Neural progenitor cell (in vitro differentiated cells): ENCODE results near the gene GPR137C. TPM values are rescaled to one million over a fixed set of nuclear protein-coding genes. Genes with fewer than 3 reads are reported as not detected.

ENCODE experiments used
- DNase-seq: peaks from one replicate; pipeline ENCODE4 v3.0.0-alpha.2; 2016; ENCODE audit warnings: low spot score
- H2AFZ ChIP-seq: fragments of 200-600 bp; sonication (generic); replicated peaks from 2 replicates; pipeline ENCODE4 v1.6.1; 2016; ENCODE audit warnings: antibody characterized with exemption
- H3F3A ChIP-seq: fragments of 200-600 bp; sonication (generic); 2 replicates; pipeline ENCODE4 v1.6.1; 2016; ENCODE audit warnings: antibody characterized with exemption, low read depth
- H3K27ac ChIP-seq: fragments of 200-600 bp; sonication (generic); 2 replicates; pipeline ENCODE4 v1.5.1; 2016; ENCODE audit warnings: mild to moderate bottlenecking
- H3K27me3 ChIP-seq: fragments of 200-600 bp; sonication (generic); 2 replicates; pipeline ENCODE4 v1.6.1; 2016; ENCODE audit warnings: mild to moderate bottlenecking, moderate library complexity
- H3K36me3 ChIP-seq: fragments of 200-600 bp; sonication (generic); 2 replicates; pipeline ENCODE4 v1.5.1; 2016
- H3K4me1 ChIP-seq: fragments of 200-600 bp; sonication (generic); 2 replicates; pipeline ENCODE4 v1.6.1; 2016; ENCODE audit warnings: mixed run types
- H3K4me2 ChIP-seq: fragments of 200-600 bp; sonication (generic); 2 replicates; pipeline ENCODE4 v1.6.1; 2016
- H3K4me3 ChIP-seq: fragments of 200-600 bp; sonication (generic); 2 replicates; pipeline ENCODE4 v1.5.1; 2016
- H3K79me2 ChIP-seq: fragments of 200-600 bp; sonication (generic); 2 replicates; pipeline ENCODE4 v1.6.1; 2016; ENCODE audit warnings: low read depth
- H3K9ac ChIP-seq: fragments of 200-600 bp; sonication (generic); 2 replicates; pipeline ENCODE4 v1.6.1; 2016
- H3K9me3 ChIP-seq: fragments of 200-600 bp; sonication (generic); 2 replicates; pipeline ENCODE4 v1.5.1; 2016; ENCODE audit warnings: low read depth
- H4K20me1 ChIP-seq: fragments of 200-600 bp; sonication (generic); 2 replicates; pipeline ENCODE4 v1.6.1; 2016; ENCODE audit warnings: low read depth
- H3K27ac Mint-ChIP-seq: 3 replicates; pipeline ENCODE4 v1.8.0; 2021; ENCODE audit warnings: mixed read lengths
- H3K27me3 Mint-ChIP-seq: 2 replicates; pipeline ENCODE4 v1.8.0; 2022; ENCODE audit warnings: low read depth, mild to moderate bottlenecking, inconsistent platforms, moderate library complexity, mixed read lengths; ENCODE audit not compliant: insufficient read depth
- H3K36me3 Mint-ChIP-seq: 3 replicates; pipeline ENCODE4 v1.8.0; 2021; ENCODE audit warnings: mixed read lengths
- H3K4me1 Mint-ChIP-seq: 3 replicates; pipeline ENCODE4 v1.8.0; 2021; ENCODE audit warnings: mixed read lengths
- H3K4me3 Mint-ChIP-seq: 3 replicates; pipeline ENCODE4 v1.8.0; 2021; ENCODE audit warnings: mild to moderate bottlenecking, moderate library complexity, mixed read lengths
- H3K9me3 Mint-ChIP-seq: 3 replicates; pipeline ENCODE4 v1.8.0; 2020; ENCODE audit warnings: mixed read lengths
- EZH2 ChIP-seq: fragments of 200-600 bp; sonication (generic); IDR thresholded peaks from 2 replicates; pipeline ENCODE4 v1.6.1; 2017; ENCODE audit warnings: antibody characterized with exemption, mild to moderate bottlenecking, moderate library complexity
- EZH2phosphoT487 ChIP-seq: fragments of 200-600 bp; sonication (generic); IDR thresholded peaks from 2 replicates; pipeline ENCODE4 v1.6.1; 2017; ENCODE audit warnings: antibody characterized with exemption
- total RNA-seq: library from RNA; depleted of rRNA; stranded (reverse); fragments of >200 nt; gene quantifications from 2 replicates; pipeline ENCODE4 v1.2.3, GENCODE V29; 2015; ENCODE audit warnings: low replicate concordance
- TF ChIP-seq, protein P1 (sequence below): fragments of 200-600 bp; sonication (generic); IDR thresholded peaks from 2 replicates; pipeline ENCODE4 v1.5.1; 2017; ENCODE audit warnings: antibody characterized with exemption, mild to moderate bottlenecking

Gene GPR137C
- total RNA-seq, 1 donor from 2014 or later: 9.3 TPM

DNA sequence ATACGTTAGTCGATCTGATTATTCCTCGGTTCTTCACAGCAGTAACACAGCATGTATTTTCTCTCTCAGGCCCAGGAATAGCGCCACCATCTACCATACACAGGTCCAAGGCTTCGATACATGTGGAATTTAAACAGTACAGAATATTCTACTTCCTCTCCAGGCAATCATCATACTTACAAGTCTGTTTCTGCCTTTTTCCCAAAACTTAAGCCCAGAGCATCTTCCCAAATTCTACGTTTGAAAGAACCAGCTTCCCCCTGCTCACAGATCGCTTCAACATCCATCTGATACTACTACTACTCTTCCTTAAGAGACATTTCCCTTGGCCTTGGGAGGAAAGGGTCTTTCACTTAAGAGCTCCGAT lies 957 bp upstream of the GPR137C start:
- H3K27me3 Mint-ChIP-seq: no peaks in the 10 kb centered on the region
- Histone ChIP-seq H3K36me3 (no peaks in the 10 kb centered on the region), H3K9ac (peak overlapping the region; percentile 38), H3K9me3 (no peaks in the 10 kb centered on the region), H2AFZ (peak overlapping the region; percentile 88), H4K20me1 (no peaks in the 10 kb centered on the region), H3K27me3 (no peaks in the 10 kb centered on the region), H3K79me2 (peaks cover 59% of the 10 kb centered on the region), H3K27ac (peak overlapping the region; percentile 78), H3K4me2 (peak overlapping the region; percentile 88), H3K4me3 (peak overlapping the region; percentile 71), H3K4me1 (peaks cover 27% of the 10 kb centered on the region), H3F3A (peaks cover 21% of the 10 kb centered on the region)
- H3K4me1 Mint-ChIP-seq: peaks cover 26% of the 10 kb centered on the region
- peak overlapping the region; percentile 89 for H3K4me3 Mint-ChIP-seq
- peak; percentile 13 for DNase-seq
- peak overlapping the region; percentile 19 for H3K27ac Mint-ChIP-seq
- no peaks in the 10 kb centered on the region for H3K9me3 Mint-ChIP-seq
- TF ChIP-seq EZH2: no peak
- TF ChIP-seq, protein P1, sequence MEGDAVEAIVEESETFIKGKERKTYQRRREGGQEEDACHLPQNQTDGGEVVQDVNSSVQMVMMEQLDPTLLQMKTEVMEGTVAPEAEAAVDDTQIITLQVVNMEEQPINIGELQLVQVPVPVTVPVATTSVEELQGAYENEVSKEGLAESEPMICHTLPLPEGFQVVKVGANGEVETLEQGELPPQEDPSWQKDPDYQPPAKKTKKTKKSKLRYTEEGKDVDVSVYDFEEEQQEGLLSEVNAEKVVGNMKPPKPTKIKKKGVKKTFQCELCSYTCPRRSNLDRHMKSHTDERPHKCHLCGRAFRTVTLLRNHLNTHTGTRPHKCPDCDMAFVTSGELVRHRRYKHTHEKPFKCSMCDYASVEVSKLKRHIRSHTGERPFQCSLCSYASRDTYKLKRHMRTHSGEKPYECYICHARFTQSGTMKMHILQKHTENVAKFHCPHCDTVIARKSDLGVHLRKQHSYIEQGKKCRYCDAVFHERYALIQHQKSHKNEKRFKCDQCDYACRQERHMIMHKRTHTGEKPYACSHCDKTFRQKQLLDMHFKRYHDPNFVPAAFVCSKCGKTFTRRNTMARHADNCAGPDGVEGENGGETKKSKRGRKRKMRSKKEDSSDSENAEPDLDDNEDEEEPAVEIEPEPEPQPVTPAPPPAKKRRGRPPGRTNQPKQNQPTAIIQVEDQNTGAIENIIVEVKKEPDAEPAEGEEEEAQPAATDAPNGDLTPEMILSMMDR: peak; percentile 31
- TF ChIP-seq EZH2phosphoT487: no peak
- H3K36me3 Mint-ChIP-seq: peaks cover under 1% of the 10 kb centered on the region

DNA sequence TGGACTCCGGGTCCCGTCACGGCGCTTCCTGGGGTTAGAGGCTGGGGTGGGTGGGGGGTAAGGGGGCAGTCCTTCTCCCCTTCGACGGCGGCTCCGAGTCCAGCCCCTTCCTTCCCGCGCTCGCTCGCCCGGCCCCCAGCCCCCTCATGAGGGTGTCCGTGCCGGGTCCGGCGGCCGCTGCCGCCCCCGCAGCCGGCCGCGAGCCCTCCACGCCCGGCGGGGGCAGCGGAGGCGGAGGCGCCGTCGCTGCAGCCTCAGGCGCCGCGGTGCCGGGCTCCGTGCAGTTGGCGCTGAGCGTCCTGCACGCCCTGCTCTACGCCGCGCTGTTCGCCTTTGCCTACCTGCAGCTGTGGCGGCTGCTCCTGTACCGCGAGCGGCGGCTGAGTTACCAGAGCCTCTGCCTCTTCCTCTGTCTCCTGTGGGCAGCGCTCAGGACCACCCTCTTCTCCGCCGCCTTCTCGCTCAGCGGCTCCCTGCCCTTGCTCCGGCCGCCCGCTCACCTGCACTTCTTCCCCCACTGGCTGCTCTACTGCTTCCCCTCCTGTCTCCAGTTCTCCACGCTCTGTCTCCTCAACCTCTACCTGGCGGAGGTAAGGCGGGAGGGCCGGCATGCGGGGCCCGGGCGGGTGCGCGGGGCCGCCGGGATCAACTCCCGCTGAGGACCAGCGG lies 500 bp downstream of the GPR137C start:
- peaks cover 71% of the 10 kb centered on the region for H3K79me2 ChIP-seq
- TF ChIP-seq EZH2 (no peak), EZH2phosphoT487 (no peak)
- peaks cover 22% of the 10 kb centered on the region for H3K4me1 Mint-ChIP-seq
- H3K4me3 ChIP-seq: peak overlapping the region; percentile 92
- H3K27ac ChIP-seq: peak overlapping the region; percentile 80
- H3K9ac ChIP-seq: peak overlapping the region; percentile 52
- no peaks in the 10 kb centered on the region for H3K9me3 ChIP-seq
- peak overlapping the region; percentile 54 for H2AFZ ChIP-seq
- peak; percentile 81 for DNase-seq
- H3K9me3 Mint-ChIP-seq: peaks cover 3% of the 10 kb centered on the region
- peaks cover 11% of the 10 kb centered on the region for H3K36me3 Mint-ChIP-seq
- H3K4me1 ChIP-seq: peaks cover 27% of the 10 kb centered on the region
- peaks cover 2% of the 10 kb centered on the region for H3K27me3 Mint-ChIP-seq
- no peaks in the 10 kb centered on the region for H4K20me1 ChIP-seq
- H3K36me3 ChIP-seq: no peaks in the 10 kb centered on the region
- no peaks in the 10 kb centered on the region for H3K27me3 ChIP-seq
- H3F3A ChIP-seq: peaks cover 21% of the 10 kb centered on the region
- H3K4me3 Mint-ChIP-seq: peak overlapping the region; percentile 99
- H3K4me2 ChIP-seq: peak overlapping the region; percentile 92
- no peak overlapping the region for H3K27ac Mint-ChIP-seq

DNA sequence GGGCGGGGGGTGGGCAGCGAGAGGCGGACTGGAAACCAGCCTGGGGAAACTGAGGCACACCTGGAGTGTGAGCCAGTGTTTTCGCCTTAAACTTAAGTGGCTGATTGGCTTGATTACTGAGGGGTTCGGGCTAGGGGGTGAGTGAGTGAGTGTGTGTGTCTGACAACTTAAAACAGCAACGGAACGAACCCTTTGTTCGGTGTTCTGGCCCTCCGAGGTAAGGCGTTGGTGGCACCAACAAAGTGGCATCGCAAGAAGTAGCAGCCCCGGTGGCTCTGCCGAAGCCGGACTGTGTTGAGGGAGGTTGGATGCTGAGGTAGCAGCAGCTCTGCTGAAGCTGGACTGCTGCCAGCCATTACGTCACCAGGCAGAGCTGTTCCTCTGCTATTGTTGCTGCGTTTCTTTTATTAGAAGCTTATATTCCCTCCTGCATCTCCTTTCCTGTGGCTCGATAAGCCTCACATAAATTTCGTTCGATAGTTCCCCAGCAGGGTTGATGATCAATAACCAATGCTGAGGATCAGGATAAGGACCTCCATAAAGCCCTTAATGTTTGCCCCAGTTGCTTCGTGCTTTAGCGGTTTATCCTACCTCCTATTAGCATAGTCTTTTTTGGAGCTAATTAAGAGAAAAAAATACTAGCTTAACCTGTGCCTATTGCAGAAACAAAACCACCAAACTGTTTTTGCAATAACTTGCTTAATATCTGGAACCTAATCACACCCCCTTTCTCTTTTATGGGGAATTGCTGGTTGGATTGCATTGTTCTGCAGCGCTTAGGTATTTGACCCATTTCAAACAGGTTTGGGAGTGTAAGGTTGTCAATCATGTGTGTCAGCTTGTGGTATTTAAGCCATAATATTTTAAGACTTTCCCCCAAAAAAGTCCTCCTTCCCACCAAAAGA lies 1.3 kb downstream of the GPR137C start:
- no peak overlapping the region for H3K27ac ChIP-seq
- peak overlapping the region; percentile 54 for H2AFZ ChIP-seq
- peaks cover 15% of the 10 kb centered on the region for H3K36me3 Mint-ChIP-seq

More for the DNA sequence above, 1.3 kb downstream of the GPR137C start:
- H3K36me3 ChIP-seq: no peaks in the 10 kb centered on the region
- peak overlapping the region; percentile 92 for H3K4me2 ChIP-seq
- Mint-ChIP-seq H3K27ac (peak overlapping the region; percentile 97), H3K4me3 (peak overlapping the region; percentile 99), H3K9me3 (peaks cover 6% of the 10 kb centered on the region), H3K4me1 (peaks cover 22% of the 10 kb centered on the region), H3K27me3 (peaks cover 3% of the 10 kb centered on the region)
- peak overlapping the region; percentile 92 for H3K4me3 ChIP-seq
- TF ChIP-seq EZH2phosphoT487: no peak
- TF ChIP-seq EZH2: no peak
- TF ChIP-seq, protein P1: no peak
- peaks cover 67% of the 10 kb centered on the region for H3K79me2 ChIP-seq
- peaks cover 21% of the 10 kb centered on the region for H3F3A ChIP-seq
- H3K9ac ChIP-seq: peak overlapping the region; percentile 52
- H3K4me1 ChIP-seq: peaks cover 27% of the 10 kb centered on the region
- no peaks in the 10 kb centered on the region for H3K9me3 ChIP-seq
- peak; percentile 83 for DNase-seq
- no peaks in the 10 kb centered on the region for H3K27me3 ChIP-seq
- H4K20me1 ChIP-seq: no peaks in the 10 kb centered on the region
